Esophagus muscularis mucosa (tissue), 4 donors: ENCODE data around the gene LCN15.

Experiments used
- EP300 ChIP-seq: sonication (generic); formaldehyde crosslinking; IDR thresholded peaks from one replicate; pipeline ENCODE4 v1.6.1; 2017; ENCODE audit warnings: antibody characterized with exemption
- POLR2A ChIP-seq: fragments of 450-650 bp; IDR thresholded peaks from one replicate; pipeline ENCODE4 v1.6.1; 2017; ENCODE audit warnings: antibody characterized with exemption, moderate library complexity, mild to moderate bottlenecking, low read depth
- POLR2AphosphoS5 ChIP-seq, 2 donors: sonication (generic); formaldehyde crosslinking; IDR thresholded peaks; one replicate each; pipeline ENCODE4 v1.6.1; 2017; ENCODE audit warnings: antibody characterized with exemption in 2 of 2
- TF ChIP-seq, protein P1 (sequence below), 3 experiments: fragments of 200-600 bp in 2 of 3; fragments of 450-650 bp in 1 of 3; sonication (generic) in 2 of 3; IDR thresholded peaks; one replicate each; pipeline ENCODE4 v1.5.1; 2017 to 2019; ENCODE audit warnings: antibody characterized with exemption in 3 of 3, mild to moderate bottlenecking in 2 of 3, moderate library complexity in 1 of 3

GRCh38 chr9:136741883-136742571, 22.3 kb downstream of the LCN15 start:
- TF ChIP-seq, protein P1, sequence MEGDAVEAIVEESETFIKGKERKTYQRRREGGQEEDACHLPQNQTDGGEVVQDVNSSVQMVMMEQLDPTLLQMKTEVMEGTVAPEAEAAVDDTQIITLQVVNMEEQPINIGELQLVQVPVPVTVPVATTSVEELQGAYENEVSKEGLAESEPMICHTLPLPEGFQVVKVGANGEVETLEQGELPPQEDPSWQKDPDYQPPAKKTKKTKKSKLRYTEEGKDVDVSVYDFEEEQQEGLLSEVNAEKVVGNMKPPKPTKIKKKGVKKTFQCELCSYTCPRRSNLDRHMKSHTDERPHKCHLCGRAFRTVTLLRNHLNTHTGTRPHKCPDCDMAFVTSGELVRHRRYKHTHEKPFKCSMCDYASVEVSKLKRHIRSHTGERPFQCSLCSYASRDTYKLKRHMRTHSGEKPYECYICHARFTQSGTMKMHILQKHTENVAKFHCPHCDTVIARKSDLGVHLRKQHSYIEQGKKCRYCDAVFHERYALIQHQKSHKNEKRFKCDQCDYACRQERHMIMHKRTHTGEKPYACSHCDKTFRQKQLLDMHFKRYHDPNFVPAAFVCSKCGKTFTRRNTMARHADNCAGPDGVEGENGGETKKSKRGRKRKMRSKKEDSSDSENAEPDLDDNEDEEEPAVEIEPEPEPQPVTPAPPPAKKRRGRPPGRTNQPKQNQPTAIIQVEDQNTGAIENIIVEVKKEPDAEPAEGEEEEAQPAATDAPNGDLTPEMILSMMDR (IDR thresholded peaks at IDR 0.05), result no peak
- TF ChIP-seq POLR2AphosphoS5 (IDR thresholded peaks at IDR 0.05), result no peak
- TF ChIP-seq POLR2A, result no peak
- no peak for TF ChIP-seq EP300
